Liver (tissue), 9 donors: ENCODE measurements around the gene ABCC1. TPM values are rescaled to one million over a fixed set of nuclear protein-coding genes. Genes with fewer than 3 reads are reported as not detected.

Experiments
- DNase-seq: peaks from one replicate; pipeline ENCODE4 v3.0.0-alpha.2; 2017; ENCODE audit warnings: low spot score
- H3K27ac ChIP-seq, 2 donors: one replicate each; pipeline ENCODE4 v1.7.0; 2013; ENCODE audit warnings: inconsistent platforms in 2 of 2, low read length in 2 of 2, control low read depth in 1 of 2, low read depth in 1 of 2, mild to moderate bottlenecking in 1 of 2
- H3K27me3 ChIP-seq, 4 donors: one replicate each; pipeline versions ENCODE4 v1.6.1 to v1.7.0; 2013; ENCODE audit warnings: low read length in 3 of 4, inconsistent platforms in 1 of 4, mild to moderate bottlenecking in 1 of 4, moderate library complexity in 1 of 4; ENCODE audit not compliant: control insufficient read depth in 4 of 4, insufficient read depth in 4 of 4
- H3K36me3 ChIP-seq, 4 donors: one replicate each; pipeline versions ENCODE4 v1.6.1 to v1.7.0; 2013; ENCODE audit warnings: low read length in 3 of 4, mild to moderate bottlenecking in 3 of 4, low read depth in 1 of 4, moderate library complexity in 1 of 4; ENCODE audit not compliant: control insufficient read depth in 4 of 4, insufficient read depth in 3 of 4
- H3K4me1 ChIP-seq, 4 donors: one replicate each; pipeline versions ENCODE4 v1.6.1 to v1.7.0; 2013; ENCODE audit warnings: low read length in 3 of 4, mild to moderate bottlenecking in 3 of 4, moderate library complexity in 1 of 4; ENCODE audit not compliant: control insufficient read depth in 4 of 4, insufficient read depth in 4 of 4
- H3K4me3 ChIP-seq, 3 donors: one replicate each; pipeline versions ENCODE4 v1.6.1 to v1.7.0; 2013; ENCODE audit warnings: low read length in 3 of 3, control low read depth in 1 of 3, low read depth in 1 of 3, mild to moderate bottlenecking in 1 of 3
- H3K9ac ChIP-seq, 2 donors: one replicate each; pipeline ENCODE4 v1.7.0; 2013; ENCODE audit warnings: low read length in 2 of 2, mild to moderate bottlenecking in 2 of 2, moderate library complexity in 2 of 2, control low read depth in 1 of 2, low read depth in 1 of 2
- H3K9me3 ChIP-seq, 4 donors: one replicate each; pipeline versions ENCODE4 v1.6.1 to v1.7.0; 2013; ENCODE audit warnings: low read length in 3 of 4; ENCODE audit not compliant: control insufficient read depth in 4 of 4
- ATF3 ChIP-seq: IDR thresholded peaks from 2 replicates; pipeline ENCODE4 v1.6.1; 2016; ENCODE audit warnings: antibody characterized with exemption
- CTCF ChIP-seq: fragments of 150-350 bp; IDR thresholded peaks from 2 replicates; pipeline ENCODE4 v1.5.1; 2017; ENCODE audit warnings: improper control_type of control experiment, low read depth, low read length; ENCODE audit not compliant: missing input control
- EGR1 ChIP-seq, 2 donors: IDR thresholded peaks; 2 replicates each; pipeline ENCODE4 v1.6.1; 2016 to 2018; ENCODE audit warnings: antibody characterized with exemption in 2 of 2, low read depth in 2 of 2
- FOXA1 ChIP-seq: IDR thresholded peaks from 2 replicates; pipeline ENCODE4 v1.6.1; 2016; ENCODE audit warnings: antibody characterized with exemption
- FOXA2 ChIP-seq: IDR thresholded peaks from 2 replicates; pipeline ENCODE4 v1.6.1; 2016; ENCODE audit warnings: antibody characterized with exemption
- GABPA ChIP-seq, 2 donors: IDR thresholded peaks in 1 of 2; conservative IDR thresholded peaks in 1 of 2; 2 replicates each; pipeline ENCODE4 v1.6.1; 2016; ENCODE audit warnings: antibody characterized with exemption in 2 of 2, mild to moderate bottlenecking in 1 of 2, moderate library complexity in 1 of 2
- HNF4A ChIP-seq, 2 donors: conservative IDR thresholded peaks; 2 replicates each; pipeline ENCODE4 v1.6.1; 2016; ENCODE audit warnings: antibody characterized with exemption in 2 of 2, mild to moderate bottlenecking in 2 of 2
- HNF4G ChIP-seq: IDR thresholded peaks from 2 replicates; pipeline ENCODE4 v1.6.1; 2016; ENCODE audit warnings: antibody characterized with exemption
- JUND ChIP-seq, 2 donors: IDR thresholded peaks; 2 replicates each; pipeline ENCODE4 v1.6.1; 2016; ENCODE audit warnings: antibody characterized with exemption in 2 of 2
- MAX ChIP-seq: IDR thresholded peaks from 2 replicates; pipeline ENCODE4 v1.6.1; 2016; ENCODE audit warnings: antibody characterized with exemption
- NR2F2 ChIP-seq: IDR thresholded peaks from 2 replicates; pipeline ENCODE4 v1.6.1; 2016; ENCODE audit warnings: antibody characterized with exemption
- RAD21 ChIP-seq, 2 donors: IDR thresholded peaks; 2 replicates each; pipeline ENCODE4 v1.6.1; 2016; ENCODE audit warnings: antibody characterized with exemption in 2 of 2, mild to moderate bottlenecking in 2 of 2
- REST ChIP-seq: IDR thresholded peaks from 2 replicates; pipeline ENCODE4 v1.6.1; 2016; ENCODE audit warnings: antibody characterized with exemption, mild to moderate bottlenecking
- RXRA ChIP-seq, 2 donors: IDR thresholded peaks; 2 replicates each; pipeline ENCODE4 v1.6.1; 2017 to 2018; ENCODE audit warnings: antibody characterized with exemption in 2 of 2, mild to moderate bottlenecking in 1 of 2
- SP1 ChIP-seq: IDR thresholded peaks from 2 replicates; pipeline ENCODE4 v1.6.1; 2018; ENCODE audit warnings: antibody characterized with exemption, mild to moderate bottlenecking
- TAF1 ChIP-seq: conservative IDR thresholded peaks from 2 replicates; pipeline ENCODE4 v1.6.1; 2016; ENCODE audit warnings: antibody characterized with exemption, mild to moderate bottlenecking
- YY1 ChIP-seq: IDR thresholded peaks from 2 replicates; pipeline ENCODE4 v1.6.1; 2016; ENCODE audit warnings: antibody characterized with exemption, mild to moderate bottlenecking
- ZBTB33 ChIP-seq: IDR thresholded peaks from 2 replicates; pipeline ENCODE4 v1.6.1; 2016; ENCODE audit warnings: antibody characterized with exemption
- WGBS: extraction: QIAGEN DNeasy Blood & Tissue Kit; methylation state at CpG from one replicate; pipeline ENCODE4 v1.1.7; 2013; 5-methylcytosine and 5-hydroxymethylcytosine counted together
- polyA plus RNA-seq, 2 donors: library from polyadenylated mRNA; stranded (reverse) in 1 of 2; unstranded in 1 of 2; fragments of 200-250 nt in 1 of 2; fragments of >200 nt in 1 of 2; fragmentation: Nextera tagmentation in 1 of 2; extraction: Ambion mirVana in 1 of 2; gene quantifications; one replicate each; pipeline versions ENCODE4 v1.2.1 to v1.2.3, GENCODE V29; 2013 to 2015
- total RNA-seq, 2 donors: library from RNA; depleted of rRNA; stranded (reverse); fragments of >200 nt; gene quantifications; one replicate each; pipeline ENCODE4 v1.2.3, GENCODE V29; 2014
- donor health status: healthy.
- donor health status: healthy.
- donor health status: healthy.
- donor health status: healthy.
- donor health status: healthy.

Gene ABCC1
- total and polyA plus RNA-seq, 4 donors = 0.85 to 7.7 (median 4.2) TPM

- DNase-seq = no peak
- no peaks in the 10 kb centered on the region for H3K27me3 ChIP-seq
- H3K36me3 ChIP-seq = peaks cover 12 to 72% (median 52%) of the 10 kb centered on the region in 4 donors
- H3K27ac ChIP-seq = no peak overlapping the region
- WGBS = 95% methylated on average over 15 of the region's 15 CpGs
- TF ChIP-seq SP1 = no peak
- no peak overlapping the region for H3K9ac ChIP-seq
- no peaks in the 10 kb centered on the region for H3K4me1 ChIP-seq
- H3K9me3 ChIP-seq = no peaks in the 10 kb centered on the region
- H3K4me3 ChIP-seq = no peak overlapping the region
Observed at GRCh38 chr16:16169615-16170014, 220.2 kb downstream of the ABCC1 start.

- H3K36me3 ChIP-seq = peaks cover 7 to 69% (median 57%) of the 10 kb centered on the region in 4 donors
Observed at GRCh38 chr16:16171332-16171919, 222.0 kb downstream of the ABCC1 start.

GRCh38 chr16:16172991-16173390 lies 223.6 kb downstream of the ABCC1 start:
- Histone ChIP-seq H3K4me3 (no peak overlapping the region), H3K27ac (no peak overlapping the region), H3K9ac (no peak overlapping the region), H3K27me3 (no peaks in the 10 kb centered on the region), H3K9me3 (no peaks in the 10 kb centered on the region), H3K4me1 (peaks cover 0 to 7% (median 2%) of the 10 kb centered on the region in 4 donors), H3K36me3 (peaks cover 7 to 70% (median 61%) of the 10 kb centered on the region in 4 donors)
- TF ChIP-seq RXRA (IDR thresholded peaks at IDR 0.05) (no peak), CTCF (no peak), ZBTB33 (no peak), MAX (no peak), NR2F2 (no peak), REST (no peak), EGR1 (IDR thresholded peaks at IDR 0.05; ENCODE audit: low read depth in 2 of 2) (no peak), ATF3 (no peak), HNF4G (no peak), HNF4A (conservative IDR thresholded peaks at IDR 0.05) (no peak), SP1 (no peak), RAD21 (IDR thresholded peaks at IDR 0.05) (no peak), GABPA (IDR thresholded peaks at IDR 0.05 in 1 of 2, conservative IDR thresholded peaks at IDR 0.05 in 1 of 2) (no peak), YY1 (no peak), FOXA2 (no peak), TAF1 (no peak), JUND (IDR thresholded peaks at IDR 0.05) (no peak), FOXA1 (no peak)
- DNase-seq = no peak
- 89% methylated on average over 4 of the region's 4 CpGs for WGBS

More at GRCh38 chr16:16171332-16171919, 222.0 kb downstream of the ABCC1 start:
- WGBS = 93% methylated on average over 4 of the region's 4 CpGs
- Histone ChIP-seq H3K4me3 (no peak overlapping the region), H3K27me3 (no peaks in the 10 kb centered on the region), H3K27ac (no peak overlapping the region), H3K4me1 (peaks cover 0 to 7% (median 2%) of the 10 kb centered on the region in 4 donors), H3K9me3 (no peaks in the 10 kb centered on the region), H3K9ac (no peak overlapping the region)
- DNase-seq = no peak
- TF ChIP-seq HNF4G = no peak
- no peak for TF ChIP-seq YY1
- TF ChIP-seq TAF1 = no peak
- no peak for TF ChIP-seq GABPA (IDR thresholded peaks at IDR 0.05 in 1 of 2, conservative IDR thresholded peaks at IDR 0.05 in 1 of 2)
